OCI-LY3 (cell line): ENCODE results near the gene GRIK4.

Experiments used
- EZH2phosphoT487 ChIP-seq: fragments of 200-600 bp; shearing (Covaris generic); IDR thresholded peaks from 2 replicates; pipeline ENCODE4 v1.6.1; 2018; ENCODE audit warnings: antibody characterized with exemption, mixed run types, low read depth
- TF ChIP-seq, protein P1 (sequence below): fragments of 200-600, 300-600 bp; sonication (generic); IDR thresholded peaks from 2 replicates; pipeline ENCODE4 v1.5.1; 2014; ENCODE audit warnings: antibody characterized with exemption, low read length, low read depth

DNA sequence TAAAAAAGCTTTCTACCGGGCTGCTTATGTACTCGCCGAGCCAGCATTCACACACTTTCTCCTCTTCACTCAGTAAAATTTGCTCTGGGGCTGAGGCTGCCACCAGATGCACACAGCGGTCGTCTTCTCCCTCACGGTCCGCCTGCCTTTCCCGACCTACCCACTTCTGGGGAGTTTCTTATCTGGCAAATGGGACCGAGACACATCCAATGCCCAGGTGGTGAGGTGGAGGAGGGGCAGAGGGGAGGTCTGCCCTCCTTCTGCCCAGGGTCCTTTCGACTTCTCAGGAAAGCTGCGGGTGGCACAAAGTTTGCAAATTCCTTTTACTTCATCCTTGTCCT is 43.9 kb downstream of the GRIK4 start:
- TF ChIP-seq EZH2phosphoT487, result no peak
- TF ChIP-seq, protein P1, sequence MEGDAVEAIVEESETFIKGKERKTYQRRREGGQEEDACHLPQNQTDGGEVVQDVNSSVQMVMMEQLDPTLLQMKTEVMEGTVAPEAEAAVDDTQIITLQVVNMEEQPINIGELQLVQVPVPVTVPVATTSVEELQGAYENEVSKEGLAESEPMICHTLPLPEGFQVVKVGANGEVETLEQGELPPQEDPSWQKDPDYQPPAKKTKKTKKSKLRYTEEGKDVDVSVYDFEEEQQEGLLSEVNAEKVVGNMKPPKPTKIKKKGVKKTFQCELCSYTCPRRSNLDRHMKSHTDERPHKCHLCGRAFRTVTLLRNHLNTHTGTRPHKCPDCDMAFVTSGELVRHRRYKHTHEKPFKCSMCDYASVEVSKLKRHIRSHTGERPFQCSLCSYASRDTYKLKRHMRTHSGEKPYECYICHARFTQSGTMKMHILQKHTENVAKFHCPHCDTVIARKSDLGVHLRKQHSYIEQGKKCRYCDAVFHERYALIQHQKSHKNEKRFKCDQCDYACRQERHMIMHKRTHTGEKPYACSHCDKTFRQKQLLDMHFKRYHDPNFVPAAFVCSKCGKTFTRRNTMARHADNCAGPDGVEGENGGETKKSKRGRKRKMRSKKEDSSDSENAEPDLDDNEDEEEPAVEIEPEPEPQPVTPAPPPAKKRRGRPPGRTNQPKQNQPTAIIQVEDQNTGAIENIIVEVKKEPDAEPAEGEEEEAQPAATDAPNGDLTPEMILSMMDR, result no peak
